Lung microvascular endothelial cell (primary cell): ENCODE data around the gene AMBP. TPM values are rescaled to one million over a fixed set of nuclear protein-coding genes. Genes with fewer than 3 reads are reported as not detected.
"Not testable (repeated sequence)": the region's sequence is repeated elsewhere in the genome, so short reads cannot be mapped to it uniquely, and the experiment has no call there.

ENCODE experiments used
- DNase-seq, 2 donors: peaks; one replicate each; pipeline versions ENCODE4 v3.0.0 to v3.0.0-alpha.2; 2010; ENCODE audit warnings: low read depth in 2 of 2
- total RNA-seq: library from RNA; depleted of rRNA; stranded (reverse); fragments of >200 nt; gene quantifications from 2 replicates; pipeline ENCODE4 v1.2.1, GENCODE V29; 2014

Gene AMBP
- total RNA-seq, 1 donor from 2014 or later: not detected

DNA sequence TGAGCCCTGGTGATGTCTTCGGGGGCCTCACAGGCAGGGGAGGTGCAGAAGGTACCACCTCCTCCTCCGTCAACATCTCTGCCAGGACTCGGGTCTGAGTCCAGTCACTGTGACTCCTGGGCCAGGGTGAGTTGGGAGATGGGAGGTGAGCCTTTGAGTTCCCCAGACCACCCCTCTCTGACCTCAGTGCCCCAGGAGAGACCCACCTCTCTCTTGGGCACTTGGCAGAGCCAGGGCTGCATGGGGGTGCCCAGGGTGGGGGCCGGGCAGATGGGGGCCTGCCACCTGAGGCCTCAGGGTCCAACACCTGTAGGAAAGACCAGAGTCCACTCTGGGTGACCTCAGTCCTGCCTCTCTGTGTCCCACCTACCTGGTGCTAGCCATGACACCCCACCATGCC lies 14.2 kb upstream of the AMBP start:
- DNase-seq: no peak

DNA sequence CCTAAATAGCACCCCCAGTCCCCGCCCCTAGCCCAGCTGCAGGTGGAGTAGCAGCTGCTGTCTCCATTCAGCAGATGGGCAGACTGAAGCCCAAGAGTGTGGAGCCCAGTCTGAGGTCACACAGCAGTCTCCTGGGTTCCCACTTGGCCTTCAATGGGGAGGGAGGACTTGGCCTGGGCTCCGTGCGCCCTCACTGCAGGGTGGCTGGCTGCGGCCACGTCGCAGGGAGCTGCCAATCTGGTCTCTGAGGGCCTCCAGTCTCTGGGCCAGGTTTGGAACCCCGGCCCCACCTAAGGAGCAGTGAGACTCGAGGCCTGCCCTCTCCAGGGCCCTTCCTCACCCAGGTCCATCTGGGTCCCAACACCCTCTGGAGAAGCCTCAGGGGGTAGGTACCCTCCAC lies 13.6 kb upstream of the AMBP start:
- DNase-seq: no peak

DNA sequence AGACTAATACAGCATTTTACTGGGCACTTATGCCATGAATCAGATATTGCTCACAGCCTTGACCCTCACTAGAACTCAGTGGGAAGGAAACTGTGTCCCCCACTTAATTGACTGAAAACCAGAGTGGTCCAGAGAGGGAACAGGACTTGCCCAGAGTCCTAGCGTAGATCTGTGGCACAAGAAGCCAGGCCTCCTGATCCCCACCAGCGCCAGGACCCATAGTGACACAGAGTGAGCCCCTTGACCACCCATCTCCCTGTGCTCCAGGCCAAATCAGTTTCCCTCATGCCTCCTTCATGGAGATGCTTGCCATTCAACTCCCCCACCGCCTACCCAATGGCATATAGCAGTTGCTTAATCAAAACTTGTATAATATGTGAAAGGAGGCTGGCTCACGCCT lies 12.7 kb upstream of the AMBP start:
- no peak for DNase-seq

DNA sequence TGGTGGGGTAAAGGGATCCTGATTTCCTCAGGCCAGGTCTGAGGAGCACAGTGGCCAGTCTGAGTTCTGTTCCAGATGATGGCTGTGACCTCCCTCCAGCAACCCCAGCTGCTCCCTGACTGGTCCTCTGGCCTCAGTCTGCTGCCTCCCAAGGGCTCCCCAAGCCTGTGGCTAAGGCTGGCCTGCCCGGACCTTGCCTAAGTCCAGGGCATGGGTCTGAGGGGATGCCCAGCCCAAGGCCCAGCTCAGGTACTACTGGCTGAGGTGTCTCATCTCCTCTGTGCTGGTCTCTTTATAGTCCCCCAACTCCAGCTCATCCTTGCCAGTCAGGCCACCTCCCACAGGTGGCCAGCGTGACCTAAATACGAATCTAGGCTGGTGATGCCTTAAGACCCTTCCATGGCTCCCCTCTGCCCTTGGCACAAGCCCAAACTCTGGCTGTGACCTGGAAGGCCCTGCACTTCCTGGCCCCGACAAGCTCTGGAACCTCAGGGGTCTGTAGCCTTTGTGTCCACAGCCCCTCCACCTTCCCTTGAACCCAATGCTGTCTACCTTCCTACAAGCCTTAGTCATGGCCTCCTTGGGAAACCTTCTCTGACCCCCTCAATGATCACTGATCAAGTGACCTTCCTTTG lies 11.2 kb upstream of the AMBP start:
- no peak for DNase-seq

DNA sequence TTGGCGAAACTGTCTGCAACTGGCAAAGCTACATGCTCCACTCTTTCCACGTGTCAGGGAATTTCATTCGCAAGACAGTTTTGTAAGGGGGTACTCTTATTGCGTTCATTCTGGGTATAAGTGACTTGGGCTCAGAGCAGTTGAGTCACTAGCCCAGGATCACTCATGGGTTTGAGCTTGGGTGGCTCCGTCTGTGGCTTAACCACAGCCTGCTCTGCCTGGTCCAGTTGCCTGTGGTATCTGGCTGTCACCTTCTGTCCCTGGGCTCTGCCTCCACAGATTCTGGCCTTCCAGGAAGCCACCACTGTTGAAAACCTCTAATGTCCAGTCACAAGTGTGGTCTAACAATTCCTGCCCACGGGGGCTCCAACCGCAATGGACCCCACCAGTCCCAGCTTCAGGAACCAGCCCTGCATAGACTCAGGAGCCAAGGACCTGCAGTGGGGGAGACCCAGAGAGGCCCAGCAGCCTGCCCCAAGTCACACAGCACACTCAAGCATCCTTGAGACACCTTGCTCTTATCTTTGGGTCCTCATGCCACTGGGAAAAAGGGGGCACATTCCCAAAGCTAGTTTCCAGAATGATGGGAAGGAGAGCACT lies 10.6 kb upstream of the AMBP start:
- no peak for DNase-seq

DNA sequence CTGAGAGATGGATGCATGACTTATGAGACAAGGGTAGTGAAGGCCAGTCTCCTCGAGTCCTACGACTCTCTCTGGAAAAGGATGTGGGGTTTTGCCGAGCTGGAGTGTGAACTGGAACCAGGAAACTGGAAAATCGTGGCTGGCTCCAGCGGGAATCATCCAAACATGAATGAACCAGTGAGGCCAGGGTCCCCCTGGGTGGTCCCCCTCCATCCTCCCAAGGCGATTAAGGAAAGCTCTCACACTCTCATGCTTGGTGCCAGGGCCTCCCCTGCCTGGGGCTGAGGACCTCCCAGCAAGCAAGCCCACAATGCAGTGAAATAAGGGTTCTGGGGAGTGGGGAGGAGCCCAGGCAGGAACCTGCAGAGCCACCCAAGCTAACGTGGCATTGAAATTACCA lies 9.6 kb upstream of the AMBP start:
- no peak for DNase-seq

DNA sequence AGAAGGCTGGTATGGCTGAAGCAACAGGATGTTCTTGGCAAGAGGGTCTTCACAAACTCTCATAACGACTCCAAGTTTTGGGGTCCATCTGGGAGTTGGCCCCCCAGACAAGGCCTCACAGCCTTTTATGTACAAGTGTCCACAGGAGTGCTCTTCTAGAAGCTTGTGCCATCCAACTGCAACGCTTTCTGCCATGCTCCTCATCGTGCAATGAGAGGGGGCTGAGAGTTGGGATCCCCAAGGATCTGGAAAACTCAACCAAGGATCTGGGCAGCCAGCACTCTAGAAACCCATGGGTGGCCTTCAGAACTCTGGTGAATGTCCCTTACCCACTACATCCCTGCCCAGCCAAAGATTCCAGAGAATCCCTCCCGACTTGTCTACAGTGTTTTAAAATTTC lies 8.5 kb upstream of the AMBP start:
- no peak for DNase-seq

DNA sequence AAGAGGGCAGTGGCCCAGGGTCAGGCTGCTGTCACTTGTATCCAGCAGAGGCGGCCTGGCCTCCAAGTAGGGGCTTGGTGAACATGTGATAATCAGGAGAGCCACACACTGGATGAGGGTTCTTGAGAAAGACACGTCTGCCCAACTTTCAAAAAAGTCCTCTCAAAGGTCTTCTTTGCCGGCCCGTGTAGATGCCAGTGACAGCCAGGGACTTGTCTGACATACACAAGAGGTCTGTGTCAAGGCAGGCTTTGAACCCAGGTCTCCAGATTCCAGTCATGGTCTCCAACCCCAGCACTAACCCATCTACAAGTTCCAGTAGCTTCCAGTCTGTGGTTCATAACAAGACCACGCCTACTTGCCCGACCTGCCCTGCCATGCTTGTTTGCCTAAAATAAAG lies 7.9 kb upstream of the AMBP start:
- DNase-seq: no peak

DNA sequence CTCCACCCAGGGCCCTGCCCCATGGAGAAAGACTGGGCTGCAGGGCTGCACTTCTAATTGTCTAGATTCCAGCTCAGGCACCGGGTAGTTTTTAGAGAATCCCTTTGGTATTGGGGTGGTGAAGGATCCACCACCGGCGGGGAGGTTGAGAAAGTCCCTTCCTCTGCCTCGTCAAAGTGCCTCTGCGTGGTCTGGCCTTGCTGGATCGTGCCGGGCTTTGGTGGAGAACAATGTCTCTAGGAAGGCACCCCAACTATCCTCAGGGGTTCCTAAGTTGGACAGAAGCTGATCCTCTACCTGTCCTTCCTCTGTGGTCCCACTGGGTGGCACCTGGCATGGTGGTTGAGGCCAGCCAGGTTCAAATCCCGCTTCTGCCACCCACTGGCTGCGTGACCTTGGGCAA lies 7.3 kb upstream of the AMBP start:
- no peak for DNase-seq

DNA sequence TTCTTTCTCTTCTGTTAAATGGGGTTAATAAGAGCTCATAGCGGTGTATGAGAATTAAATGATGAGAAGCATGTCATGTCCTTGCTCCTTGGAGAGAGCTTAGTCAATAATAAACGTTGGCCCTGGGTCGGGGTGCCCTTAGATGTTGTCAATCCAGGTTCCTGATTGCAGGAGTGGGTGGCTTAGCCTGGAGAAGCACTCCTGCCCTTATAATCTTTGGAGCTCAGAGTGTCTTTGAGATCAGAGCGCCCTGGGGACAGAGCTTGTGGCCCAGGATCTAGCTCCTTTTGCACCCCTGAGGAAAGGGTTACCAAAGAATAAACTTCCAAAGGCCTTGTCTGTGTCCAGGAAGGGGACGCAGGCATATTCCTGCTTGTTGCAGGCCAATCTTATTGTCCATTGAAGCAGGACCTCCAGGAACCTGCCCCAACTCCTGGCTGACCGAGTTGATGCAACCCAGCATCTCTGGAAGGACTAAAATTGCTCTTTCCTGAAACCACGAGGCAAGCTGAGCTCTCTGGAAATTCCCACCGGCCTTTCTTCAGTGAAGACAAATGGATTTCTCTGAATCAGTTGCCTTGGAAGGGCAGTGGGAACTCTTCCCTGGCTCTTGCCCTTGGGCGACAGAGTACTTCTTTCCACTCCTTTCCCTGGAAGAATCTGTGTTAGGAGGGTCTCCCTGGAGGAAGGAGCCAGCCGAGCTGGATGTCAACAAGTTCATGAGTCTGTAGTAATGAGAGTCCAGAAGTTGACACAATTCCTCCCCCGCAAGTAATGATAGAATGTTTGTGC lies 6.4 kb upstream of the AMBP start:
- no peak for DNase-seq

DNA sequence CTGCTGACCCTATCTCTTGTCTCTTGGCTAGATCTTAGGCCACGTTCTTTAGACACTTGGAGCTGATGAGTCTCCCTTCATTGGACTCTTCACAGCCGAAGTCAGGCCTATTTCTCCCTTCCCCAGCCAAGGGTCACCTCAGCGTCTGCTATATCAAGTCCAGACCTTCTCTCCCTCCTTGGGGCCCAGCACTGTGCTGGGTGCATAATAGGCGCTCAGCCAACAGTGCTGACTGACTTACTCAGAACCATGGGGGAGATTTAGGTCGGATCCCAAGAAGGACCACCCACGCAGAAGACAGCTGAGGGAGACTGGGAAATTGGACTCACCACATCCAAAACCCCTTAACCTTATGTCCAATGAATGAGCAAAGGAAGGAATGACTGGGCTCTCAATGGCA lies 5.6 kb upstream of the AMBP start:
- DNase-seq: no peak

DNA sequence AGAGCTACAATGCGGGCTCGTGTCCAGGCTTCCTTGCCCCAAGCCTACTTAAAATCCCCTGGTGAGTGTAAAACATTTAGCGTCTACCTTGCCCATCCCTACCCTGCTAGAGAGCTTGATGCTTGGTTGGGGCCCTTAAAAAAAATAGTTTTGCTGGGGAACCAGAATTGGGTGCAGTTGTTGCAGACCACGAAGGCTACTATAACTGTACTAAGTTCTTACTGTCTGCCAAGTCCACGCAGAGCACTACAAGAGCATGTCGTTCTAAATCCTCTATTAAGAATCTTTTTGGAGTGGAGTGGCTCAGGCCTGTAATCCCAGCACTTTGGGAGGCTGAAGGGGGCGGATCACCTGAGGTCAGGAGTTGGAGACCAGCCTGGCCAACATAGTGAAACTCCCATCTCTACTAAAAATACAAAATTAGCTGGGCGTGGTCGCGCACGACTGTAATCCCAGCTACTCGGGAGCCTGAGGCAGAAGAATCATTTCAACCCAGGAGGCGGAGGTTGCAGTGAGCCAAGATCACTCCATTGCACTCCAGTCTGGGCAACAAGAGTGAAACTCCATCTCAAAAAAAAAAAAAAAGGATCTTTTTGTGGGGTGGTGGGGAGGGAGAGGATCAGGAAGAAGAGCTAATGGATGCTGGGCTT lies 4.8 kb upstream of the AMBP start:
- not testable (repeated sequence) for DNase-seq

DNA sequence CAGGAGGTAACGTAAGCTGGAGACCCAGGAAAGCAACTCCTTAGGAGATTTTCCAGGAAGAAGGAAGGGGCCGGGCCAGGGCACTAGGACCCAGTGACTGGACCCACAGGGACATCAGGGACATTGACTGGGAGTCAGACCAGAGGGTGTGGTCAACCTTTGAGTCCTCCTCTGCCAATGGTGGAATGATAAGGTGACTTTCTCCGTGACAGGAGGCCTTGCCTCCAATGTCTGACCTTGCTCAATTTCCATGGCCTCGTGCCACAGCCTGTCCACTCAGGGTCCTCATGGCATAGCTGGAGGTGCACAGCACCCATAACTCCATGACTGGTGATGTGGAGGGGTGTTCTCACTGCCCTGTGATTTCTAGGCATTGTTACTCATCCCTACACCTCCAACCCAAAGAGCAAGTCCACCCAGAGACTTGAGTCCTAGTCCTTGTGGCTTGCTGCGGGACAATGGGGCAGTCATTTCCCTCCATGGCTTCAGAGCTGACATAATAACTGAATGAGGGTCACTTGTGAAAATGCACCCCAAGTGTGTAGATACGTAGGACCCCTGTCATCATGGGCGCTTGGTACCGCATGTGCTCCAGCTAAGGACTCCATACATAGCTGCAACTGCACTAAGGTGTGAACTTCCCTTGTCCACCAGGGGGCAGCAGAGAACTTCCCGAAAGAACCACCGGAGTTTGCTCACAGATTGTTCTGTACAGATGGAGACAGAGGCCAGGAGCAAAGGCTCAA lies 4.1 kb upstream of the AMBP start:
- peak; percentile 87 to 90 for DNase-seq

DNA sequence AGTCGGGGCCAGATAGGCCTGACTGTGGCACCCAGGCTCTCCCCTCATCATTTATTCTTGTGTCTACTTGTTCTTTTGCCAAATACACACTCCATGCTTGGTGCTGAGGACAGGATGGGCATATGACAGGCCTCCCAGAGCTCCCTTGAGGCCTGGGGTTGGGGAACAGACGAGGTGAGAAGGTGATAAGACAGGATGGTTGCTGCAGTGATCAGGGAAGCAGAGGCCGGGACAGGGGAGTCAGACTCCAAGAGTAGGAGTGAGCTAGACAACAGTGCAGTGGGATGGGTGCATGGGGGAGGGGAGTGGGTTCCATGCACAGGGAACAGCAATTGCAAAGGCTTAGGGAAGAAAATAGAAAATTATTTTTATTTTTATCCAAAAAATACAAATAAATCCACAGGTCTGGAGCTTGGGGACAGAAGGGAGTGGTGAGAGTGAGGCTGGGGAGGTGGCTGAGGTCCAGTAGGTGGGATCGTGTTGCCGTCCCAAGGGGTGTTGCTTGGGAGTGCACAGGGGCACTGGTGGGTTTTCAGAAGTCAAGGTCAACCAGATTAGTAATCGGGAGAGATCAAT lies 3.4 kb upstream of the AMBP start:
- no peak for DNase-seq

DNA sequence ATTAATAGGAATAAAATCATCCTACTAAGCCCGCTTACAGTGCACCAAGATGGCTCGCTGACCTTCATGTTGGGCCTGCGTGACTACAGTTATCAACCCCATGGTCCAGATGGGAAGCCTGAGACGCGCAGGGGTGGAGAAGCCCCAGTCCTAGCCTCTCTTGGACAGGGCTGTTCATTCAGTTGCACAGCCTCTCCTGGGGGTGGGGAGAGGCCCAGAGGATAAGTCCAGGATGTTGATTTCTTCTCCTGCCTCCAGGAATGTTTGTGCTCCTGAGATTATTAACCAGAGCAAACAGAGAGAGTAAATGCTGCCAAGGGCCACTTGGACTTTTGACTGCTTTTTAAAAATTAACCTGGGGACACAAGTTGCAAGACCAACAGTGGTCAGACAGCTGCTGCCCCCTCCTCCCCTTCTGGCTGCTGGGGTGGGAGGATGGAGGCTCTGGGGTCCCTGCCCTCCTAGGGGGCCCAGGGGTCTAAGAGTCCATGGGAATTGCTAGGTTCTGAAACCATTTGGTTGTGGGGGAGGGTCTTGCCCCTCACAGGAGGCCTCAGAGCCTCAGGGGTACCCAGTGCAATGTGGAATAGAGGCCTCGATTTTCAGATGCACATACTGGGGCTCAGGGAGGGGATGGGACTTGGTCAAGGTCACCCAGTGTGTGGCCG lies 2.8 kb upstream of the AMBP start:
- no peak for DNase-seq

DNA sequence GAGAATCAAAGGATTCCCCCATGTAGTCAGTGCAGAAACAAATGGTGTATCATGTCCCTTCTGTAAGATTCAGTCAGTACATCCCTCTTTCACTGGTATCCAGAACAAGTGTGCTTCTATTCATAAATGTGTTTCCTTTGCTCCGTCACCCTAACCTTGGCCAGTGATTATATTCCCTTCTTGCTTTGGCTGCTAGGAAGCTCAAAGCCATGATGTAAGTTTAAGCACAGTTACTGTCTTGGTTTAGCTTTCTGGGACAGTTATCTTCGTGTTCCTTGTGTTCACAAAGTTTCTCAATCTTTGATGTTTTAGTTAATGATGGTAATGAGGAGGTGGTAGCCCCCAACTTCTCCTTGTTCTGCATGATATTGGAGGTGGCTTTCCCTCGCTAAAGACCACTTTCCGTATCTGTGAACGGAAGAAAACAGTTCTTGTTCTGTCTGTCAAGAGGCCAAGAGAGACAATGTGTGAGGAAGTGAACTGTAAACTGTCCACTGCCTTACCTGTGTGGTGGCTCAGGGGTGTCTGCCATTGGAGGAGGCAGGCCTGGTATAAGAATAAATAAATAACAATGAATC lies 2.2 kb upstream of the AMBP start:
- no peak for DNase-seq

DNA sequence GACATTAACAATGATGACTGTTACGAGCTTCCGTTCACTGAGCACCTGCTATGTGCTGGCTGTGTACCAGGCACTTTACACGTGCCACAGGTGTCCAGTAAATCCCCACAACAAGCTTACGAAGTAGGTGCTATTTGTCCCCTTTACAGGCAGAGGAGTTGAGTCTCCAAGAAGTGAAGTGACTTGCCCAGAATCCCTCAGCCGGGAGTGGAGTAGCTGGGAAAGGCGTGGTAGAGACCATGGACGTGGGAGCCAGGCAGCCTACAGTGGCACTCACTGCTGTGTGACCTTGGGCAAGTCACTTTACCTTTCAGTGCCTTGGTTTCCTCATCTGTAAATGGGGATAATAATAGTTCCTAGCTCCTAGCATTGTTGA lies 669 bp upstream of the AMBP start:
- DNase-seq: no peak

DNA sequence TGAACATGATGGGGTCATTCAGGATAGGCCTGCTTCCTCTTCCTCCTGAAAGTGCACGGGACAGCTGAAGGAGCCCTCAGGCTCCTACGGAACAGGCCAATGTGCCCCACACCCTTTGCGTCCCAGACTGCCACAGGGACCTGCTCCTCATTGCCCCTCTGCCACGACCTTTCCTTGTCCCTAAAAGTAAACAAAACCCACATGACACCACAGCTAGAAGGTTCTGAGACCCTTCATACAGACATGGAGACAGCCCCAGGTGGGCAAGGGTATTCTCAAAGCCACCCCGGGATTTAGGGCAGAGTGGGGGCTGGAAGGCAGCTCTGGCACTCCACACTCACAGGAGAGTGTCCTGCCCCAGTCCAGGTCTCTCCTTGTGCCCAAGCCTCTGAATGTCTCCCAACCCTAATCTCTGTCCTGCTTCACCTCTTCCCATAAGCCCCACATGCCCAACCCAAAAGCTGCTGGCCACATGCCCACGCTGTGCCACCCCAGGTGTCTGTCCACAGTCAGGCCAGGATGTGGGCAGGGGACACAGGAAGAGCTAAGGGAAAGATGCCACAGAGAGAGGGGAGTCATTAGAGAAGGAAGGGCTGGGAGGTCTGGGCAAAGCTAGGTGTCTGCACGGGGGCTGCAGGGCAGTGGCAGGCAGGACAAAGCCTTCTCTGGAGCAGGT lies 800 bp downstream of the AMBP start:
- no peak for DNase-seq

DNA sequence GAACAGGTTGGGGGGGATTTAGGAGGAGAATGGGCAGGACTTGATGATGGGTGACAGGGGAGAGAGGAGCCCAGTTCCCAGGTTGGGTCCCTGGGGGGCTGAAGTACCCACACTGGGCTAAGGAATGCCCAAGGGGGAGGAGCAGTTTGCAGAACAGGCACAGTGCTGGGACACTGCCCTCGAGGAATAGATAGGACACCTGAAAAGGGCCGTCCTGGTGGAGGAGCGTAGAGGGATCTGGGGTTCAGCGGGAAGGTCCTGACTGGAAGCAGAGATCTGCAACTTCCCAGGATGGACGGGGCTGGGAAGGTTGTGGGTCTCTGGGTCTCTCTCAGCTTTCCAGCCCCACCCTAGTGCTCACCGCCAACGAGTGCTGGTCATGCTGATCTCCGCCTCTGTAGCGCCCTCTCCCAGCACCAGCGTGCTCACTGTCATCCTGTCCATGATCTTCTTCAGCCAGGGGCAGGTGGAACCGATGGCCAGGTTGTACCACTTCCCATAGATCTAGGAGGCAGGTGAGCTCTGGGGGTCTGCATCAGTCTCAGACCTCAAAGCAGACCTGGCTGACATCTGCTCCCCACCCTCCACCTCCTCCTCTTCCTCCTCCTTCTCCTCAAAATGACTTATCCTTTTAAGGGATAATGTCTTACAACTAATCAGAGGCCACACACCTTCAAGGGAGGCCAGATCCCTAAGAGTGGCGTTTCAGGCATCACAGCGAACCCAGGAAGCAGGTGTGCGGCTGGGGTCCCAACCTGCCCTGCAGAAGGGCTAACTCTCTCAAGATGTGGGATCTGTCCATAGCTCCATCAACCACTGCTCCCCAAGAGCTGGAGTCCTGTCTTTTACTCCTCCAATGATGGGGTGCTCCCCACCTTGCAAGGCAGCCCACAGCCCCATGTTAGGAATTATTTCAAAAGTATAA lies 1.6 kb downstream of the AMBP start:
- no peak for DNase-seq
